ENCODE results near the gene HUS1.
"Not testable (repeated sequence)": the region's sequence is repeated elsewhere in the genome, so short reads cannot be mapped to it uniquely, and the experiment has no call there.

DNA sequence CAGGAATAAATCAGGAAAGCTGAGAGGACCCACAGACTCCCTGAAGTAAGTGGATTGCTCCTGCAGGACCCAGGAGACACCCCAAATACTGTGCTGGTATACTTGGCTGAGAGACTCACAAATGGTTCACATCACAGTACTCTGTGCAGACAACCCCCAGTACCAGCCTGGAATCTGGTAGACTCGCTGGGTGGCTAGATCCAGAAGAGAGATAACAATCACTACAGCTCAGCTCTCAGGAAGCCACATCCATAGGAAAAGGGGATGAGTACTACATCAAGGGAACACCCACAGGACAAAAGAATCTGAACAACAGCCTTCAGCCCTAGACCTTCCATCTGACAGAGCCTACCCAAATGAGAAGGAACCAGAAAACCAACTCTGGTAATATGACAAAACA is 62.9 kb downstream of the HUS1 start:
- not testable (repeated sequence) for TF ChIP-seq POLR2AphosphoS5 (IDR thresholded peaks at IDR 0.05; ENCODE audit: borderline replicate concordance, low read depth, low read length); EZH2 (IDR thresholded peaks at IDR 0.05); FOXP2 (optimal IDR thresholded peaks at IDR 0.05; ENCODE audit: control extremely low read depth, extremely low read length, insufficient read depth)
